HCT116 (cell line): Measurements from ENCODE around the gene POC1A.

Source experiments
- CTCF ChIP-seq, 3 experiments: fragments of 200-600 bp in 1 of 3; sonication (generic) in 1 of 3; IDR thresholded peaks in 2 of 3; conservative IDR thresholded peaks in 1 of 3; 2 replicates each; pipeline ENCODE4 v1.5.1; 2012 to 2017; ENCODE audit warnings: low read depth in 2 of 3, low read length in 2 of 3, antibody characterized with exemption in 1 of 3, borderline replicate concordance in 1 of 3, control low read depth in 1 of 3, mild to moderate bottlenecking in 1 of 3, mixed read lengths in 1 of 3, mixed run types in 1 of 3, moderate library complexity in 1 of 3; ENCODE audit not compliant: insufficient read depth in 1 of 3
- EZH2 ChIP-seq: fragments of 200-600 bp; sonication (generic); IDR thresholded peaks from 2 replicates; pipeline ENCODE4 v1.6.1; 2017; ENCODE audit warnings: antibody characterized with exemption, mixed run types
- EZH2phosphoT487 ChIP-seq: fragments of 200-600 bp; IDR thresholded peaks from 2 replicates; pipeline ENCODE4 v1.6.1; 2018; ENCODE audit warnings: antibody characterized with exemption, borderline replicate concordance
- POLR2A ChIP-seq: IDR thresholded peaks from 2 replicates; pipeline ENCODE4 v1.7.0; 2011; ENCODE audit warnings: borderline replicate concordance; ENCODE audit not compliant: insufficient read depth, insufficient read length; ENCODE audit errors: extremely low read depth
- RAD21 ChIP-seq: IDR thresholded peaks from 2 replicates; pipeline ENCODE4 v1.6.1; 2012; ENCODE audit warnings: low read depth, mild to moderate bottlenecking
- SRF ChIP-seq: IDR thresholded peaks from 2 replicates; pipeline ENCODE4 v1.6.1; 2012; ENCODE audit warnings: low read depth

GRCh38 chr3:52124126-52124525 is 30.1 kb downstream of the POC1A start:
- TF ChIP-seq EZH2phosphoT487 (no peak), POLR2A (no peak), EZH2 (no peak), CTCF (IDR thresholded peaks at IDR 0.05 in 2 of 3, conservative IDR thresholded peaks at IDR 0.05 in 1 of 3; ENCODE audit: borderline replicate concordance in 1 of 3, insufficient read depth in 1 of 3, low read depth in 2 of 3, low read length in 2 of 3) (no peak), SRF (no peak), RAD21 (no peak)
